H9 (cell line): ENCODE data around the gene PSPN. TPM values are rescaled to one million over a fixed set of nuclear protein-coding genes. Genes with fewer than 3 reads are reported as not detected.

ENCODE experiments used
- DNase-seq: peaks from one replicate; pipeline ENCODE4 v3.0.0-alpha.2; 2017
- H2AFZ ChIP-seq: one replicate; pipeline ENCODE4 v1.6.1; 2013; ENCODE audit warnings: mild to moderate bottlenecking, low read length, control low read depth, moderate library complexity
- H2AK5ac ChIP-seq: 2 replicates; pipeline ENCODE4 v1.6.1; 2013; ENCODE audit warnings: low read length, control low read depth, mixed read lengths; ENCODE audit not compliant: insufficient read length
- H2BK120ac ChIP-seq: one replicate; pipeline ENCODE4 v1.6.1; 2013; ENCODE audit warnings: low read depth, mild to moderate bottlenecking, low read length, control low read depth, inconsistent platforms; ENCODE audit not compliant: poor library complexity, severe bottlenecking
- H2BK12ac ChIP-seq: 2 replicates; pipeline ENCODE4 v1.6.1; 2013; ENCODE audit warnings: low read length, control low read depth, mixed read lengths, low read depth; ENCODE audit not compliant: insufficient read length
- H2BK15ac ChIP-seq: 2 replicates; pipeline ENCODE4 v1.6.1; 2013; ENCODE audit warnings: low read depth, low read length, control low read depth
- H2BK20ac ChIP-seq: one replicate; pipeline ENCODE4 v1.6.1; 2013; ENCODE audit warnings: low read depth, mild to moderate bottlenecking, low read length, control low read depth, inconsistent platforms; ENCODE audit not compliant: poor library complexity, severe bottlenecking
- H2BK5ac ChIP-seq: 2 replicates; pipeline ENCODE4 v1.6.1; 2013; ENCODE audit warnings: low read length, control low read depth, mixed read lengths; ENCODE audit not compliant: insufficient read length
- H3K14ac ChIP-seq: 2 replicates; pipeline ENCODE4 v1.6.1; 2013; ENCODE audit warnings: low read length, control low read depth; ENCODE audit not compliant: insufficient read depth
- H3K18ac ChIP-seq: 2 replicates; pipeline ENCODE4 v1.6.1; 2013; ENCODE audit warnings: low read depth, mild to moderate bottlenecking, mixed read lengths, low read length, control low read depth; ENCODE audit not compliant: insufficient read length
- H3K23ac ChIP-seq: 2 replicates; pipeline ENCODE4 v1.6.1; 2013; ENCODE audit warnings: low read length, control low read depth, mixed read lengths, low read depth; ENCODE audit not compliant: insufficient read length
- H3K23me2 ChIP-seq: 2 replicates; pipeline ENCODE4 v1.6.1; 2013; ENCODE audit warnings: low read depth, mild to moderate bottlenecking, mixed read lengths, low read length, control low read depth; ENCODE audit not compliant: insufficient read length, poor library complexity, severe bottlenecking
- H3K27ac ChIP-seq: 2 replicates; pipeline ENCODE4 v1.5.1; 2013; ENCODE audit warnings: low read length, control low read depth, mixed read lengths, low read depth; ENCODE audit not compliant: insufficient read length
- H3K27me3 ChIP-seq: 2 replicates; pipeline ENCODE4 v1.6.1; 2013; ENCODE audit warnings: low read length, control low read depth, inconsistent platforms; ENCODE audit not compliant: insufficient read depth
- H3K4ac ChIP-seq: 2 replicates; pipeline ENCODE4 v1.6.1; 2013; ENCODE audit warnings: low read depth, mild to moderate bottlenecking, control low read depth, inconsistent platforms, low read length, moderate library complexity
- H3K4me1 ChIP-seq: 2 replicates; pipeline ENCODE4 v1.6.1; 2013; ENCODE audit warnings: low read length, control low read depth, inconsistent platforms; ENCODE audit not compliant: insufficient read depth
- H3K4me2 ChIP-seq: 2 replicates; pipeline ENCODE4 v1.6.1; 2013; ENCODE audit warnings: low read length, control low read depth, mixed read lengths; ENCODE audit not compliant: insufficient read length, insufficient read depth
- H3K56ac ChIP-seq: 2 replicates; pipeline ENCODE4 v1.6.1; 2013; ENCODE audit warnings: low read depth, mild to moderate bottlenecking, mixed read lengths, low read length, control low read depth; ENCODE audit not compliant: insufficient read length
- H3K79me1 ChIP-seq: 2 replicates; pipeline ENCODE4 v1.6.1; 2013; ENCODE audit warnings: low read depth, mild to moderate bottlenecking, moderate library complexity, low read length, control low read depth, inconsistent platforms; ENCODE audit not compliant: insufficient read depth, poor library complexity, severe bottlenecking
- H3K79me2 ChIP-seq: 2 replicates; pipeline ENCODE4 v1.6.1; 2013; ENCODE audit warnings: low read length, control low read depth, inconsistent platforms; ENCODE audit not compliant: insufficient read depth
- H3K9ac ChIP-seq: 2 replicates; pipeline ENCODE4 v1.6.1; 2013; ENCODE audit warnings: low read length, control low read depth, mixed read lengths; ENCODE audit not compliant: insufficient read length; ENCODE audit errors: extremely low read depth
- H3K9me3 ChIP-seq: one replicate; pipeline ENCODE4 v1.6.1; 2013; ENCODE audit warnings: low read depth, low read length, inconsistent platforms; ENCODE audit not compliant: control insufficient read depth
- H3T11ph ChIP-seq: one replicate; pipeline ENCODE4 v1.6.1; 2013; ENCODE audit warnings: mild to moderate bottlenecking, low read length, control low read depth, inconsistent platforms
- H4K20me1 ChIP-seq: one replicate; pipeline ENCODE4 v1.6.1; 2013; ENCODE audit not compliant: control insufficient read depth, insufficient read length, insufficient read depth
- H4K5ac ChIP-seq: 2 replicates; pipeline ENCODE4 v1.6.1; 2013; ENCODE audit warnings: low read depth, mild to moderate bottlenecking, mixed read lengths, low read length, control low read depth; ENCODE audit not compliant: insufficient read length
- H4K8ac ChIP-seq: replicated peaks from 2 replicates; pipeline ENCODE4 v1.6.1; 2013; ENCODE audit warnings: low read length, control low read depth, mixed read lengths, low read depth; ENCODE audit not compliant: insufficient read length
- H4K91ac ChIP-seq: 2 replicates; pipeline ENCODE4 v1.6.1; 2013; ENCODE audit warnings: low read depth, mild to moderate bottlenecking, moderate library complexity, mixed read lengths, low read length, control low read depth; ENCODE audit not compliant: insufficient read length
- H3K27ac Mint-ChIP-seq, 3 experiments: 2 replicates in 2 of 3; 3 replicates in 1 of 3; pipeline ENCODE4 v1.8.0; 2020 to 2021; ENCODE audit warnings: mixed read lengths in 3 of 3, mild to moderate bottlenecking in 1 of 3, moderate library complexity in 1 of 3
- H3K27me3 Mint-ChIP-seq: 2 replicates; pipeline ENCODE4 v1.8.0; 2021; ENCODE audit warnings: low read depth, mild to moderate bottlenecking, moderate library complexity, mixed read lengths
- H3K36me3 Mint-ChIP-seq, 3 experiments: 2 replicates in 2 of 3; 3 replicates in 1 of 3; pipeline ENCODE4 v1.8.0; 2020 to 2021; ENCODE audit warnings: low read depth in 3 of 3, mixed read lengths in 3 of 3; ENCODE audit not compliant: insufficient read depth in 1 of 3
- H3K4me1 Mint-ChIP-seq, 2 experiments: 2 replicates each; pipeline ENCODE4 v1.8.0; 2020; ENCODE audit warnings: mixed read lengths in 2 of 2
- H3K4me3 Mint-ChIP-seq, 2 experiments: 2 replicates in 1 of 2; 3 replicates in 1 of 2; pipeline ENCODE4 v1.8.0; 2020 to 2021; ENCODE audit warnings: mild to moderate bottlenecking in 2 of 2, mixed read lengths in 2 of 2, moderate library complexity in 1 of 2
- H3K9me3 Mint-ChIP-seq, 2 experiments: 2 replicates in 1 of 2; 3 replicates in 1 of 2; pipeline ENCODE4 v1.8.0; 2020; ENCODE audit warnings: mild to moderate bottlenecking in 2 of 2, mixed read lengths in 2 of 2, moderate library complexity in 1 of 2
- CTCF ChIP-seq: fragments of 200-600 bp; sonication (generic); conservative IDR thresholded peaks from 3 replicates; pipeline ENCODE4 v1.8.0; 2021; ENCODE audit warnings: antibody characterized with exemption, mild to moderate bottlenecking
- WGBS: extraction: QIAGEN DNeasy Blood & Tissue Kit; methylation state at CpG from one replicate; pipeline ENCODE4 v1.1.7; 2013; ENCODE audit warnings: missing lambda C conversion rate, low lambda C conversion rate, mixed read lengths; ENCODE audit not compliant: insufficient read length; ENCODE audit errors: extremely low coverage; 5-methylcytosine and 5-hydroxymethylcytosine counted together
- total RNA-seq: library from RNA; stranded (reverse); gene quantifications from 2 replicates; pipeline ENCODE4 v1.2.1, GENCODE V29; 2021

PSPN gene
- total RNA-seq, 1 experiment from 2014 or later, result 2.1 TPM

- H3K4me1 Mint-ChIP-seq, result peaks cover 18 to 26% of the 10 kb centered on the region in 2 experiments
- Histone ChIP-seq H2AFZ (no peak overlapping the region), H3T11ph (no peak overlapping the region), H3K18ac (no peak overlapping the region), H4K20me1 (no peaks in the 10 kb centered on the region), H4K91ac (no peak overlapping the region), H3K9me3 (no peaks in the 10 kb centered on the region), H3K56ac (no peak overlapping the region), H4K5ac (no peak overlapping the region), H3K23ac (no peak overlapping the region), H3K27ac (no peak overlapping the region), H3K4ac (no peak overlapping the region), H2BK20ac (no peak overlapping the region), H3K4me2 (no peak overlapping the region), H3K14ac (no peak overlapping the region), H3K4me1 (peaks cover 3% of the 10 kb centered on the region; the same call in 1 of the 2 replicates), H3K27me3 (no peaks in the 10 kb centered on the region), H2BK12ac (no peak overlapping the region), H4K8ac (no peak overlapping the region), H3K79me1 (peaks cover 6% of the 10 kb centered on the region), H2BK120ac (no peak overlapping the region), H3K79me2 (peaks cover 3% of the 10 kb centered on the region; the same call in 1 of the 2 replicates), H2BK5ac (no peak overlapping the region), H3K9ac (no peak overlapping the region), H2AK5ac (no peak overlapping the region), H3K23me2 (peaks cover 6% of the 10 kb centered on the region), H2BK15ac (no peak overlapping the region)
- DNase-seq, result no peak
- H3K27ac Mint-ChIP-seq, result no peak overlapping the region
- H3K27me3 Mint-ChIP-seq, result no peaks in the 10 kb centered on the region; the same call in 1 of the 2 replicates
- no peaks in the 10 kb centered on the region; a peak in 1 of 5 replicates for H3K9me3 Mint-ChIP-seq
- peaks cover 0 to 7% (median 5%) of the 10 kb centered on the region in 3 experiments for H3K36me3 Mint-ChIP-seq
- H3K4me3 Mint-ChIP-seq, result no peak overlapping the region
- TF ChIP-seq CTCF, result no peak
- no CpG with 5 or more reads among the region's 12 CpGs for WGBS
These were observed 20.6 kb upstream of the PSPN start for GRCh38 chr19:6396305-6396704.
